Liver (tissue), 9 donors: ENCODE data around the gene TERT. TPM values are rescaled to one million over a fixed set of nuclear protein-coding genes. Genes with fewer than 3 reads are reported as not detected.
"Not testable (repeated sequence)": the region's sequence is repeated elsewhere in the genome, so short reads cannot be mapped to it uniquely, and the experiment has no call there.

Source experiments
- DNase-seq: peaks from one replicate; pipeline ENCODE4 v3.0.0-alpha.2; 2017; ENCODE audit warnings: low spot score
- H3K27ac ChIP-seq, 2 donors: one replicate each; pipeline ENCODE4 v1.7.0; 2013; ENCODE audit warnings: inconsistent platforms in 2 of 2, low read length in 2 of 2, control low read depth in 1 of 2, low read depth in 1 of 2, mild to moderate bottlenecking in 1 of 2
- H3K27me3 ChIP-seq, 4 donors: one replicate each; pipeline versions ENCODE4 v1.6.1 to v1.7.0; 2013; ENCODE audit warnings: low read length in 3 of 4, inconsistent platforms in 1 of 4, mild to moderate bottlenecking in 1 of 4, moderate library complexity in 1 of 4; ENCODE audit not compliant: control insufficient read depth in 4 of 4, insufficient read depth in 4 of 4
- H3K36me3 ChIP-seq, 4 donors: one replicate each; pipeline versions ENCODE4 v1.6.1 to v1.7.0; 2013; ENCODE audit warnings: low read length in 3 of 4, mild to moderate bottlenecking in 3 of 4, low read depth in 1 of 4, moderate library complexity in 1 of 4; ENCODE audit not compliant: control insufficient read depth in 4 of 4, insufficient read depth in 3 of 4
- H3K4me1 ChIP-seq, 4 donors: one replicate each; pipeline versions ENCODE4 v1.6.1 to v1.7.0; 2013; ENCODE audit warnings: low read length in 3 of 4, mild to moderate bottlenecking in 3 of 4, moderate library complexity in 1 of 4; ENCODE audit not compliant: control insufficient read depth in 4 of 4, insufficient read depth in 4 of 4
- H3K4me3 ChIP-seq, 3 donors: one replicate each; pipeline versions ENCODE4 v1.6.1 to v1.7.0; 2013; ENCODE audit warnings: low read length in 3 of 3, control low read depth in 1 of 3, low read depth in 1 of 3, mild to moderate bottlenecking in 1 of 3
- H3K9ac ChIP-seq, 2 donors: one replicate each; pipeline ENCODE4 v1.7.0; 2013; ENCODE audit warnings: low read length in 2 of 2, mild to moderate bottlenecking in 2 of 2, moderate library complexity in 2 of 2, control low read depth in 1 of 2, low read depth in 1 of 2
- H3K9me3 ChIP-seq, 4 donors: one replicate each; pipeline versions ENCODE4 v1.6.1 to v1.7.0; 2013; ENCODE audit warnings: low read length in 3 of 4; ENCODE audit not compliant: control insufficient read depth in 4 of 4
- FOXA1 ChIP-seq: IDR thresholded peaks from 2 replicates; pipeline ENCODE4 v1.6.1; 2016; ENCODE audit warnings: antibody characterized with exemption
- FOXA2 ChIP-seq: IDR thresholded peaks from 2 replicates; pipeline ENCODE4 v1.6.1; 2016; ENCODE audit warnings: antibody characterized with exemption
- HNF4A ChIP-seq, 2 donors: conservative IDR thresholded peaks; 2 replicates each; pipeline ENCODE4 v1.6.1; 2016; ENCODE audit warnings: antibody characterized with exemption in 2 of 2, mild to moderate bottlenecking in 2 of 2
- HNF4G ChIP-seq: IDR thresholded peaks from 2 replicates; pipeline ENCODE4 v1.6.1; 2016; ENCODE audit warnings: antibody characterized with exemption
- JUND ChIP-seq, 2 donors: IDR thresholded peaks; 2 replicates each; pipeline ENCODE4 v1.6.1; 2016; ENCODE audit warnings: antibody characterized with exemption in 2 of 2
- NR2F2 ChIP-seq: IDR thresholded peaks from 2 replicates; pipeline ENCODE4 v1.6.1; 2016; ENCODE audit warnings: antibody characterized with exemption
- RAD21 ChIP-seq, 2 donors: IDR thresholded peaks; 2 replicates each; pipeline ENCODE4 v1.6.1; 2016; ENCODE audit warnings: antibody characterized with exemption in 2 of 2, mild to moderate bottlenecking in 2 of 2
- SP1 ChIP-seq: IDR thresholded peaks from 2 replicates; pipeline ENCODE4 v1.6.1; 2018; ENCODE audit warnings: antibody characterized with exemption, mild to moderate bottlenecking
- TAF1 ChIP-seq: conservative IDR thresholded peaks from 2 replicates; pipeline ENCODE4 v1.6.1; 2016; ENCODE audit warnings: antibody characterized with exemption, mild to moderate bottlenecking
- WGBS: extraction: QIAGEN DNeasy Blood & Tissue Kit; methylation state at CpG from one replicate; pipeline ENCODE4 v1.1.7; 2013; 5-methylcytosine and 5-hydroxymethylcytosine counted together
- polyA plus RNA-seq, 2 donors: library from polyadenylated mRNA; stranded (reverse) in 1 of 2; unstranded in 1 of 2; fragments of 200-250 nt in 1 of 2; fragments of >200 nt in 1 of 2; fragmentation: Nextera tagmentation in 1 of 2; extraction: Ambion mirVana in 1 of 2; gene quantifications; one replicate each; pipeline versions ENCODE4 v1.2.1 to v1.2.3, GENCODE V29; 2013 to 2015
- total RNA-seq, 2 donors: library from RNA; depleted of rRNA; stranded (reverse); fragments of >200 nt; gene quantifications; one replicate each; pipeline ENCODE4 v1.2.3, GENCODE V29; 2014
- TF ChIP-seq, protein P1 (sequence below): IDR thresholded peaks from 2 replicates; pipeline ENCODE4 v1.6.1; 2016; ENCODE audit warnings: antibody characterized with exemption
- TF ChIP-seq, protein P2 (sequence below): fragments of 150-350 bp; IDR thresholded peaks from 2 replicates; pipeline ENCODE4 v1.5.1; 2017; ENCODE audit warnings: improper control_type of control experiment, low read depth, low read length; ENCODE audit not compliant: missing input control
- donor health status: healthy.
- donor health status: healthy.
- donor health status: healthy.
- donor health status: healthy.
- donor health status: healthy.

The TERT gene
- total and polyA plus RNA-seq, 4 donors: 0.14 TPM; not detected in 3

- TF ChIP-seq NR2F2 (no peak), FOXA1 (no peak)
Observed at GRCh38 chr5:1334831-1335539, 40.1 kb upstream of the TERT start (continued).

GRCh38 chr5:1333986-1334385, 39.1 kb upstream of the TERT start:
- no peaks in the 10 kb centered on the region for H3K27me3 ChIP-seq
- no peak overlapping the region for H3K9ac ChIP-seq
- peaks cover 14 to 64% (median 51%) of the 10 kb centered on the region in 4 donors for H3K4me1 ChIP-seq
- peaks cover 21 to 56% (median 36%) of the 10 kb centered on the region in 4 donors for H3K36me3 ChIP-seq
- 93% methylated on average over 14 of the region's 14 CpGs for WGBS
- no peak for DNase-seq
- no peak overlapping the region for H3K4me3 ChIP-seq
- no peak for TF ChIP-seq RAD21 (IDR thresholded peaks at IDR 0.05)
- no peak overlapping the region for H3K27ac ChIP-seq
- H3K9me3 ChIP-seq: no peaks in the 10 kb centered on the region

DNA sequence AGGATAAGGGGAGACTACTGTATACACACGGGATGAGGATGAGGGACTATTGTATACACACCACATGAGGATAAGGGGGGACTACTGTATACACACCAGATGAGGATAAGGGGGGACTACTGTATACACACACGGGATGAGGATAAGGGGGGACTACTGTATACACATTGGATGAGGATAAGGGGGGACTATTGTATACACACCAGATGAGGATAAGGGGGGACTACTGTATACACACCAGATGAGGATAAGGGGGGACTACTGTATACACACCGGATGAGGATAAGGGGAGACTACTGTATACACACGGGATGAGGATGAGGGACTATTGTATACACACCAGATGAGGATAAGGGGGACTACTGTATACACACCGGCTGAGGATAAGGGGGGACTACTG, 38.4 kb upstream of the TERT start:
- not testable (repeated sequence) for H3K4me3 ChIP-seq, H3K27me3 ChIP-seq, H3K9ac ChIP-seq, H3K9me3 ChIP-seq, DNase-seq, H3K27ac ChIP-seq
- WGBS: 94% methylated on average over 5 of the region's 5 CpGs
- H3K36me3 ChIP-seq: peaks cover 21 to 52% (median 33%) of the 10 kb centered on the region in 4 donors
- H3K4me1 ChIP-seq: peaks cover 8 to 57% (median 45%) of the 10 kb centered on the region in 4 donors

DNA sequence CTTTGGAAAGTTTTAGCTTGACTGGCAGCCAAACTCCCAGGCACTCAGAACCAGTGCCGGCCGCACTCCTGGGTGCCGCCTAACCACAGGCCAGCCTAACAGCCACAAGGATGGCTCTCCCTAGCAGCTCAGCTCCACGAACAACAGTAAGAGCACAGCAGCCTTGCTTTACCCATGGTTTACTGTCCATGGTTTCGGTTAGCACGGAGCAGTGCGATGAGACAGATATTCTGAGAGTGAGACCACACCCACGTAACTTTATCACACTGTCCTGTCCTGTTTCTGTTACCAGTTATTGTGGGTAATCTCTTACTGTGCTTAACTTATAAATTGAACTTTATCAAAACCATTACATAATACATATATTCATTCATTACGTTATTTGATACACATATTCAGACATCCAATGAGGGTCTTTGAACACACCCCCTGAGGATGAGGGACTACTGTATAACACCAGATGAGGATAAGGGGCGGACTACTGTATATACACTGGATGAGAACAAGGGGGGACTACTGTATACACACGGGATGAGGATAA, 37.7 kb upstream of the TERT start:
- H3K9me3 ChIP-seq: no peaks in the 10 kb centered on the region
- H3K4me3 ChIP-seq: no peak overlapping the region
- peaks cover 19 to 49% (median 31%) of the 10 kb centered on the region in 4 donors for H3K36me3 ChIP-seq
- H3K4me1 ChIP-seq: peaks cover 5 to 50% (median 37%) of the 10 kb centered on the region in 4 donors
- WGBS: 87% methylated on average over 11 of the region's 11 CpGs
- H3K27ac ChIP-seq: no peak overlapping the region
- no peaks in the 10 kb centered on the region for H3K27me3 ChIP-seq
- H3K9ac ChIP-seq: no peak overlapping the region
- no peak for DNase-seq
- TF ChIP-seq HNF4G (no peak), NR2F2 (no peak), TAF1 (no peak), JUND (IDR thresholded peaks at IDR 0.05) (no peak), FOXA2 (no peak), SP1 (no peak), HNF4A (conservative IDR thresholded peaks at IDR 0.05) (no peak)
- TF ChIP-seq, protein P1, sequence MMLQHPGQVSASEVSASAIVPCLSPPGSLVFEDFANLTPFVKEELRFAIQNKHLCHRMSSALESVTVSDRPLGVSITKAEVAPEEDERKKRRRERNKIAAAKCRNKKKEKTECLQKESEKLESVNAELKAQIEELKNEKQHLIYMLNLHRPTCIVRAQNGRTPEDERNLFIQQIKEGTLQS: no peak
- TF ChIP-seq, protein P2, sequence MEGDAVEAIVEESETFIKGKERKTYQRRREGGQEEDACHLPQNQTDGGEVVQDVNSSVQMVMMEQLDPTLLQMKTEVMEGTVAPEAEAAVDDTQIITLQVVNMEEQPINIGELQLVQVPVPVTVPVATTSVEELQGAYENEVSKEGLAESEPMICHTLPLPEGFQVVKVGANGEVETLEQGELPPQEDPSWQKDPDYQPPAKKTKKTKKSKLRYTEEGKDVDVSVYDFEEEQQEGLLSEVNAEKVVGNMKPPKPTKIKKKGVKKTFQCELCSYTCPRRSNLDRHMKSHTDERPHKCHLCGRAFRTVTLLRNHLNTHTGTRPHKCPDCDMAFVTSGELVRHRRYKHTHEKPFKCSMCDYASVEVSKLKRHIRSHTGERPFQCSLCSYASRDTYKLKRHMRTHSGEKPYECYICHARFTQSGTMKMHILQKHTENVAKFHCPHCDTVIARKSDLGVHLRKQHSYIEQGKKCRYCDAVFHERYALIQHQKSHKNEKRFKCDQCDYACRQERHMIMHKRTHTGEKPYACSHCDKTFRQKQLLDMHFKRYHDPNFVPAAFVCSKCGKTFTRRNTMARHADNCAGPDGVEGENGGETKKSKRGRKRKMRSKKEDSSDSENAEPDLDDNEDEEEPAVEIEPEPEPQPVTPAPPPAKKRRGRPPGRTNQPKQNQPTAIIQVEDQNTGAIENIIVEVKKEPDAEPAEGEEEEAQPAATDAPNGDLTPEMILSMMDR: no peak
